Caki2 (cell line): ENCODE data around the gene NR6A1. TPM values are rescaled to one million over a fixed set of nuclear protein-coding genes. Genes with fewer than 3 reads are reported as not detected.

Source experiments
- DNase-seq: peaks from one replicate; pipeline ENCODE4 v3.0.0-alpha.2; 2015; ENCODE audit warnings: low read depth
- in situ Hi-C: cut with HindIII; loops from 2 replicates; pipeline ENCODE4 v1.10.0; 2016; ENCODE audit warnings: low sequenced_read_pairs, low pct_unique_long_range_greater_than_20kb, mixed read lengths
- total RNA-seq: library from RNA; depleted of rRNA; stranded (reverse); fragments of >200 nt; shearing (Covaris generic); gene quantifications from 2 replicates; pipeline ENCODE4 v1.2.3, GENCODE V29; 2014; ENCODE audit warnings: low replicate concordance

The NR6A1 gene
- total RNA-seq, 1 experiment from 2014 or later, result 1.3 TPM

DNA sequence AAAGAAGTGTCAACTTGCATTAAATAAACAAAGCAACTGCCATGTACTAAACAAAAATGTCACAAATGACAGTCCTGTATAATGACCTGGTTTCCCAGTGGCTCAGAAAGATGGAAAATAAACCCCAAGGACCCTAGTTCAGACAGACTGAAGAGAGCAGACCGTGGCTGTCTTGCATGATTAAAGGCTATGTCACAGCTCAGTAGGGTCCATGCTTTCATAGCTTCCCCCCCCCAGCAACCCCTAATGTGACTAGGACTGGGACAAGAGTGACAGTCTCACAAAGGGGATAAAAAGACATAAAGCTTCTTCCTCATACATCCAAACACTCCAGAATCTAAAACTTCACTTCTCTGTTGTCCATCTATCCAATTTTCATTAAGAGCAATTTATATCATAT is 113.6 kb downstream of the NR6A1 start:
- in situ Hi-C loops, result no loop called here
- DNase-seq, result no peak

GRCh38 chr9:124654431-124654830 is 116.7 kb downstream of the NR6A1 start:
- no peak for DNase-seq

DNA sequence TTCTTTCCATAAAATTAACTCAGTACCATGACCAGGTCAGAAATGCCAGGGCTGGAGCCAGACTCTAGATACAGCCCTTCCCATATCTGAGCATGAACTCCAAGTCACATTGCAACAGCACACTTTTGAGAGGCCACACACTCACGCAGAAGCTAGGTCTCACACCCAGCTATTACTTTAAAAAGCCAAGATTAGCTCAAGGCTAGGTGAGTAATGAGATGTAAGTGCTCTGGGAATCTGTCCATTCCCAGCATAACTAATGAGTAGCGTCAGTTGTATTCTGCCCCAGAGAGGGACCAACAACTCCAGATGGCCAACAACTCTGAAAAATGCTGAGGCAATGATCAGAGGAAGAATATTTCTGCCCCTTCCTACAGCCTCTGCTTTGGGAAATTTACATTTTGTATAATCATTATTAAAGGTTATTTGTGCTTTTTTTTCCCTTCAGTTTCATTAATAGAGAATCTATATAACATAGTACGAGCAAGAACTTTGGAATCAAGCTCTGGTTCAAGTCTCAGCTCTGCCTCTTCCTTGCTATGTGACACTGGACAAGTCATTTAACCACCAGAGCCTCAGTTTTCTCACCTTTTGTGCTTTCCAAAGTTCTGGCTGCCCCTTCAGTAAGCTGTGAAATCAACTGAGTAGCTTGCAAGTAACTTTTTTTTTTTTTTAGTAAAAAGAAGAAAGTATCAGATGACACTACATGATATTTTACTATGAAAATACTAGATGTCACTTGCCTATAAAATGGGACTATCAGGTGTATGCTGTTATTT is 118.3 kb downstream of the NR6A1 start:
- peak; percentile 77 for DNase-seq
- in situ Hi-C loops, result no loop called here

More at GRCh38 chr9:124654431-124654830, 116.7 kb downstream of the NR6A1 start:
- in situ Hi-C loops, result no loop called here

- in situ Hi-C loops, result no loop called here
Observed at GRCh38 chr9:124652203-124652602, 118.9 kb downstream of the NR6A1 start.

GRCh38 chr9:124645274-124645673 is 125.8 kb downstream of the NR6A1 start:
- DNase-seq, result no peak
- in situ Hi-C loops, result no loop called here

More at GRCh38 chr9:124652203-124652602, 118.9 kb downstream of the NR6A1 start:
- no peak for DNase-seq

GRCh38 chr9:124639637-124640036 is 131.5 kb downstream of the NR6A1 start:
- in situ Hi-C loops, result no loop called here
- DNase-seq, result no peak

DNA sequence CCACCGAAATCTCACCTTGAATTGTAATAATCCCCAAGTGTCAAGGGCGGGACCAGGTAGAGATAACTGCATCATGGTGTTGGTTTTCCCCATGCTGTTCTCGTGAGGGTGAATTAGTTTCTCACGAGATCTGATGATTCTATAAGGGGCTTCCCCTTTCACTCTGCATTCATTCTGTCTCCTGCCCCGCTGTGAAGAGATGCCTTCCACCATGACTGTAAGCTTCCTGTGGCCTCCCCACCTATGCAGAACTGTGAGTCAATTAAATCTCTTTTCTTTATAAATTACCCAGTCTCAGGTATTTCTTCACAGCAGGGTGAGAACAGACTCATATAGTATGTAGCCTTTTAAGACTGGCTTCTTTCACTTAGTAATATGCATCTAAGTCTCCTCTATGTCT is 135.8 kb downstream of the NR6A1 start:
- no peak for DNase-seq
- in situ Hi-C loops, result no loop called here

GRCh38 chr9:124632077-124632621 is 139.0 kb downstream of the NR6A1 start:
- DNase-seq, result no peak
- in situ Hi-C loops, result no loop called here

DNA sequence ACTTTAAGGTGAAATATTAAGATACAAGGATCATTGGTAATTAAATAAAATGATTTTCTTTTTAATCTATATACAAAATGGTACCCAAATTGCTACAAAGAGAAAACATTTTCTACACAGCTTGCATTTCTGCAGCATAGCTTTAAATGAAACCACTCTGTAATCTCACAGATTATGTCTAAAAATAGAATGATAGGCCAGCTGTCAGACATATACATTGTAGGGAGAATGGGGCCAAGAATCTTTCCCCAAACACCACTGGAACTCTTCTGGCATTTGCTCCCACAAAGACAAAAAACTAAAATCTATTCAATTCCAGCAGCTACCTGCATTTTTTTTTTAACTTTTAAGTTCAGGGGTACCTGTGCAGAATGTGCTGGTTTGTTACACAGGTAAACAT is 139.8 kb downstream of the NR6A1 start:
- no peak for DNase-seq
- in situ Hi-C loops, result no loop called here

DNA sequence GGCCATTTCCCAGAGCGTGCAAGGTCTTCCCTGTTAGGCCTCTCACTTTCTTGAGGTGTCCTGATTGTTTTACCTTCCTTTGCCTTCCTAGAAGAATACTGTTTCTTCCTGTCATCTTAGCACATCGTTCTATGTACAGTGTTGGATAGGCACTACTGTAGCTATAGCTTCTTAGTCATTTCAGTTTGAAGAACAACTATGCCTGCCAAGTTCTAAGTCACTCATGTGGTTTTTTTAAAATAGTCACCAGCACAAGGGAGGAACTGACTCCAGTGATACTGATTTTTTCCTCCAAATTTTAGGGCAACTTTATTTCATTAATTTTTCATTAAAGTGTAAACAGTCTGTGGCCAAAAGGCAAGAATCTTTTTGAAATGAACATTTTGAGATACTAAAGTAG is 141.5 kb downstream of the NR6A1 start:
- no peak for DNase-seq
- in situ Hi-C loops, result no loop called here

DNA sequence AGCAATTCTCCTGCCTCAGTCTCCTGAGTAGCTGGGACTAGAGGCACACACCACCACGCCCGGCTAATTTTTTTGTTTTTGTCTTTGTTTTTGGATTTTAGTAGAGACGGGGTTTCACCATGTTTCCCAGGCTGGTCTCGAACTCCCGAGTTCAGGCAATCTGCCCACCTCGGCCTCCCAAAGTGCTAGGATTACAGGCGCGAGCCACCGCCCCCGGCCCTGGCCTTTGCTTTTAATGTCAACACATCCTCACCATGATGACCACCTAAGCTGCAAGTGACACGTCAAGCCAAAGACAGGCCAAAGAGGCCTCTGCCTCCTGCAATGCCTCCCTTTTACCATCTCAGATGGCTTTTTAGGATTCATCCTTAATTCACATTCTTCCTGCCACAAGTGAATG is 142.4 kb downstream of the NR6A1 start:
- in situ Hi-C loops, result no loop called here

GRCh38 chr9:124626276-124626675 is 144.8 kb downstream of the NR6A1 start:
- in situ Hi-C loops, result no loop called here
- no peak for DNase-seq

More for the DNA sequence above, 142.4 kb downstream of the NR6A1 start:
- no peak for DNase-seq

GRCh38 chr9:124625087-124625486 is 146.0 kb downstream of the NR6A1 start:
- in situ Hi-C loops, result no loop called here
- no peak for DNase-seq

GRCh38 chr9:124624735-124624992 is 146.4 kb downstream of the NR6A1 start:
- DNase-seq, result no peak
- in situ Hi-C loops, result no loop called here

GRCh38 chr9:124623966-124624734 is 147.0 kb downstream of the NR6A1 start:
- no peak for DNase-seq
- in situ Hi-C loops, result no loop called here

GRCh38 chr9:124622882-124623281 is 148.2 kb downstream of the NR6A1 start:
- DNase-seq, result no peak

DNA sequence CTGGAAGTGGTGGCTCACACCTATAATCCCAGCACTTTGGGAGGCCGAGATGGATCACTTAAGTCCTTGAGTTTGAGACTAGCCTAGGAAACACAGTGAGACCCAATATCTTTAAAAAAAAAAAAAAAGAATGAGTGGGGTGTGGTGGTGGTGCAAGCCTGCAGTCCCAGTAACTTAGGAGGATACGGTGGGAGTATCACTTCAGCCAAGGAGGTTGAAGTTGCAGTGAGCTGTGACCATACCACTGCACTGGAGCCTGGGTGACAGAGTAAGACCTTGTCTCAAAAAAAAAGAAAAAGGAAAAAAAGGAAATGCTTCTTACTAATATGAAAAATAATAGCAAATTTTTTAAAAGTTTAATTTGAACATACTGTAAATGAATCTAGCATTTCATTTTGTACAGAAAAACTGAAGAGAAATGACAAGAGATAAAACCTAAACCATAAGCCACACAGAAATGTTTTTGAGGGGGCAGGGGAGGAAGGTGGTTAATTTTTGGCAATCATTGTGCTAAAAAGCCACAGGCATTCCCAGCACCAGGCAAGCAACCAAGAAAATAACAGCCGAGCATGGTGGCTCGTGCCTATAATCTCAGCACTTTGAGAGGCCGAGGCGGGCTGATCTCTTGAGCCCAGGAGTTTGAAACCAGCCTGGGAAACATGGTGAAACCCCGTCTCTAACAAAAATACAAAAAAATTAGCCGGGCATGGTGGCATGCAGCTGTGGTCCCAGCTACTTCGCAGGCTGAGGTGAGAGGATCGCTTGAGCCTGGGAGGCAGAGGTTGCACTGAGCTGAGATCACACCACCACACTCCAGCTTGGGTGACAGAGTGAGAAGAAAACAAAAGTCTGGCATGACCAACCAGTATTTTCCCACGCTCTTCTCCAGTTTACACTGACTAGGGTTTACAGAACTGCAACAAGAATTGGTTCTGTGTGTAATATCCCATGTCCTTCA is 149.5 kb downstream of the NR6A1 start:
- in situ Hi-C loops, result no loop called here
- peak; percentile 65 for DNase-seq

More at GRCh38 chr9:124622882-124623281, 148.2 kb downstream of the NR6A1 start:
- in situ Hi-C loops, result no loop called here

- peak; percentile 81 for DNase-seq
- in situ Hi-C loops, result no loop called here
Observed at GRCh38 chr9:124618476-124618875, 152.6 kb downstream of the NR6A1 start.
